K562 (cell line): Measurements from ENCODE around the gene ADAT3. TPM values are rescaled to one million over a fixed set of nuclear protein-coding genes. Genes with fewer than 3 reads are reported as not detected.
A peak's percentile ranks its signal among the peaks of the same experiment; 100 is the strongest.

Experiments
- BCOR ChIP-seq: fragments of 450-650 bp; IDR thresholded peaks from 2 replicates; pipeline ENCODE4 v1.6.1; 2016
- DACH1 ChIP-seq: fragments of 450-650 bp; IDR thresholded peaks from 2 replicates; pipeline ENCODE4 v1.6.1; 2018; ENCODE audit not compliant: partially characterized antibody
- ERF ChIP-seq: fragments of 450-650 bp; formaldehyde crosslinking; IDR thresholded peaks from 2 replicates; pipeline ENCODE4 v1.4.0; 2020; ENCODE audit warnings: mild to moderate bottlenecking, mixed read lengths
- KLF1 ChIP-seq: fragments of 450-650 bp; IDR thresholded peaks from 2 replicates; pipeline ENCODE4 v1.6.1; 2016; ENCODE audit warnings: missing genetic modification characterization, missing compliant biosample characterization
- MCM2 ChIP-seq: fragments of 450-650 bp; IDR thresholded peaks from 2 replicates; pipeline ENCODE4 v1.6.1; 2017; ENCODE audit warnings: low read depth, mild to moderate bottlenecking
- MECOM ChIP-seq: fragments of 250-450 bp; sonication (Bioruptor Pico); IDR thresholded peaks from 2 replicates; pipeline ENCODE4 v1.8.0; 2022; ENCODE audit warnings: inconsistent platforms
- MLLT1 ChIP-seq, 2 experiments: fragments of 450-650 bp; IDR thresholded peaks; 2 replicates each; pipeline ENCODE4 v1.6.1; 2016
- MTA1 ChIP-seq: fragments of 450-650 bp; IDR thresholded peaks from 2 replicates; pipeline ENCODE4 v1.6.1; 2017; ENCODE audit warnings: borderline replicate concordance
- NCOA2 ChIP-seq, 2 experiments: fragments of 450-650 bp; IDR thresholded peaks; 2 replicates each; pipeline ENCODE4 v1.6.1; 2018; ENCODE audit warnings: mild to moderate bottlenecking in 2 of 2, moderate library complexity in 1 of 2; ENCODE audit not compliant: partially characterized antibody in 2 of 2
- NFXL1 ChIP-seq: fragments of 450-650 bp; formaldehyde crosslinking; IDR thresholded peaks from 2 replicates; pipeline ENCODE4 v1.4.0; 2021; ENCODE audit warnings: mild to moderate bottlenecking
- SIN3A ChIP-seq, 2 experiments: fragments of 150-350 bp in 1 of 2; IDR thresholded peaks; 2 replicates each; pipeline ENCODE4 v1.6.1; 2011 to 2016; ENCODE audit warnings: borderline replicate concordance in 2 of 2, low read depth in 2 of 2, low read length in 2 of 2, mild to moderate bottlenecking in 2 of 2, moderate library complexity in 2 of 2; ENCODE audit not compliant: control insufficient read depth in 1 of 2
- SMARCA5 ChIP-seq: fragments of 450-650 bp; IDR thresholded peaks from 2 replicates; pipeline ENCODE4 v1.6.1; 2016
- SMARCC2 ChIP-seq: fragments of 450-650 bp; IDR thresholded peaks from 2 replicates; pipeline ENCODE4 v1.6.1; 2017; ENCODE audit warnings: antibody characterized with exemption, moderate library complexity, mild to moderate bottlenecking, low read depth
- ZBTB1 ChIP-seq: sonication (generic); formaldehyde crosslinking; IDR thresholded peaks from 2 replicates; pipeline ENCODE4 v1.8.1; 2023; ENCODE audit warnings: missing genetic modification reagents, low read depth, mild to moderate bottlenecking, borderline replicate concordance
- ZFX ChIP-seq: sonication (generic); formaldehyde crosslinking; IDR thresholded peaks from 2 replicates; pipeline ENCODE4 v1.8.0; 2022; ENCODE audit warnings: mild to moderate bottlenecking, missing genetic modification reagents, moderate library complexity
- ZNF143 ChIP-seq: sonication (generic); formaldehyde crosslinking; IDR thresholded peaks from 2 replicates; pipeline ENCODE4 v1.9.0; 2022; ENCODE audit warnings: mild to moderate bottlenecking, missing genetic modification reagents
- ZNF224 ChIP-seq: sonication (generic); formaldehyde crosslinking; IDR thresholded peaks from 2 replicates; pipeline ENCODE4 v1.8.0; 2022; ENCODE audit warnings: mild to moderate bottlenecking, missing genetic modification reagents
- ZNF77 ChIP-seq: fragments of 250-450 bp; sonication (Bioruptor Pico); IDR thresholded peaks from 2 replicates; pipeline ENCODE4 v1.5.0; 2020
- ZNF79 ChIP-seq: fragments of 250-450 bp; sonication (Bioruptor Pico); IDR thresholded peaks from 2 replicates; pipeline ENCODE4 v1.4.0; 2020; ENCODE audit warnings: low read depth, mild to moderate bottlenecking, moderate library complexity
- polyA plus RNA-seq, 8 experiments: library from polyadenylated mRNA; depleted of rRNA in 4 of 8; stranded (reverse) in 5 of 8; unstranded in 3 of 8; fragments of >200 nt; fragmentation: Nextera tagmentation in 2 of 8; fragmentation: Illumina TruSeq in 1 of 8; extraction: Ambion mirVana in 2 of 8; extraction: Trizol in 1 of 8; gene quantifications; 2 replicates each; pipeline versions ENCODE4 v1.2.1 to v1.2.3, GENCODE V29; 2011 to 2014; ENCODE audit warnings: inconsistent platforms in 1 of 8, missing spikeins in 1 of 8
- total RNA-seq, 7 experiments: library from RNA; depleted of rRNA in 6 of 7; stranded (reverse); fragments of >200 nt in 6 of 7; fragmentation: Illumina TruSeq in 2 of 7; extraction: Trizol in 2 of 7; gene quantifications; 2 replicates each; pipeline versions ENCODE4 v1.2.1 to v1.2.3, GENCODE V29; 2011 to 2021; ENCODE audit warnings: low replicate concordance in 1 of 7
- TF ChIP-seq, protein P1 (sequence below), 2 experiments: fragments of 450-650 bp in 1 of 2; sonication (generic) in 1 of 2; formaldehyde crosslinking in 1 of 2; IDR thresholded peaks in 1 of 2; conservative IDR thresholded peaks in 1 of 2; 2 replicates each; pipeline versions ENCODE4 v1.6.1 to v1.8.1; 2016 to 2023; ENCODE audit warnings: mild to moderate bottlenecking in 2 of 2, moderate library complexity in 2 of 2, inconsistent platforms in 1 of 2, missing genetic modification reagents in 1 of 2
- TF ChIP-seq, protein P2 (sequence below): sonication (generic); formaldehyde crosslinking; IDR thresholded peaks from 2 replicates; pipeline ENCODE4 v1.9.0; 2022; ENCODE audit warnings: mild to moderate bottlenecking, missing genetic modification reagents
- TF ChIP-seq, protein P3 (sequence below): sonication (generic); formaldehyde crosslinking; IDR thresholded peaks from 2 replicates; pipeline ENCODE4 v1.8.0; 2022; ENCODE audit warnings: missing genetic modification reagents, mild to moderate bottlenecking, moderate library complexity, borderline replicate concordance
- TF ChIP-seq, protein P4 (sequence below): sonication (generic); formaldehyde crosslinking; IDR thresholded peaks from 2 replicates; pipeline ENCODE4 v1.9.0; 2022; ENCODE audit warnings: mild to moderate bottlenecking, missing genetic modification reagents

ADAT3 gene
- total and polyA plus RNA-seq, 9 of the 15 experiments (the other 6 are each of a cell fraction or from before 2014, with no cell fraction given) = 0.67 to 15.6 (median 7.8) TPM; not detected in 4

DNA sequence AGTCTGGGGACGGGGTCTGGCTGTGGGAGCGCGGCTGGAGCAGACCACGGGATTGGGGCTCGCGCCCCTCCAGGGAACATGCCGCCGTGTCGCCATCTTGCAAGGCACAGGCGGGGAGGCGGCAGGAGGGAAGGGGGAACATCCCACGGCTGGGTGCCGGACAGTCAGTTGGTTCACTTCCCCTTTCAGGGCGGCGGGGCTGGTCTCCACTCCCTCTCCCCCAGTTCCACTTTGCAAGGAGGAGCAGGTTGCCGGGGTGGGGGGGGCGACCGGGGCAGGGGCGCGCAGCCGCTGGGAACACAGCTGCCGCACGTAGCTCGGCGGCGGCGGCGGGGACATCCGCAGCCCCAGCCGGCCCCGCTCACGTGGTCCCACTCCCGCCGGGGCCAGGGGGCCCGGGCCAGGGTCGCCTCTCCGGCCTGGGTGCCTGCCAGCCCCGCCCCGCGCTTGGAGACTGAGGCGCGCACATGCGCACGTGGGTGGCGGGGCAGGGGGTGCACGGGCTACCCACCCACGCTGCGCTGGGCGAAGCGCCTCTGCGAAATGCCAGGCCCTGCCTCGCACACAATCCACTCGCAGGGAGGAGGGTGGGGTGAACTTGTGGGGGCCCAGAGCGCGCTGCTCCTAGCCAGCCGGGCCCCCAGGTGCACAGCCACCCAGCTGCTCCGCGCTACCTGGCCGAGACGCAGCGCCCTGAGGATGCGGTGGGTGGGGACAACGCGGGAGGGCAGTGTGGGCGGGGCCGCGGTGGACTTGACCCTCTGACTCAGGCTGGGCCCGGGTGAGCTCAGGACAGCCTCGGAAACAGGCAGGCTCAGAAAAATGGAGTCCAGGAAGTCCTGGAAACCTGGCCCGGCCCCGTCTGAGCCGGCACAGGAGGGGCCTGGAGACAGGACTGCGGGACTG is 48.2 kb upstream of the ADAT3 start (continued):
- TF ChIP-seq NFXL1 (CRISPR knock-in tag) (no peak), MECOM (no peak), SMARCC2 (no peak), NCOA2 (IDR thresholded peaks at IDR 0.05; ENCODE audit: partially characterized antibody in 2 of 2) (no peak), DACH1 (peak; percentile 48), SMARCA5 (no peak), MCM2 (no peak), KLF1 (peak; percentile 56; the same call in 1 of the 2 replicates), SIN3A (IDR thresholded peaks at IDR 0.05; ENCODE audit: borderline replicate concordance in 2 of 2, control insufficient read depth in 1 of 2, low read depth in 2 of 2, low read length in 2 of 2) (peak in 1 of 2 experiments; percentile 38; a peak in 2 of 4 replicates), ZNF143 (peak; percentile 18; the same call in 1 of the 2 replicates), ZFX (CRISPR knock-in tag) (peak; percentile 37; the same call in 1 of the 2 replicates), BCOR (peak; percentile 49), ZNF224 (no peak), MTA1 (peak; percentile 13; the same call in 1 of the 2 replicates), ZNF77 (CRISPR knock-in tag) (no peak), ZNF79 (CRISPR knock-in tag) (no peak), MLLT1 (IDR thresholded peaks at IDR 0.05) (0 out of 4 replicates have a peak, but pooled peaks of 1 of the 2 experiments have one; percentile 14), ZBTB1 (0 out of 2 replicates have a peak, but pooled peaks have one; percentile 61), ERF (0 out of 2 replicates have a peak, but pooled peaks have one; percentile 39)
- TF ChIP-seq, protein P1, sequence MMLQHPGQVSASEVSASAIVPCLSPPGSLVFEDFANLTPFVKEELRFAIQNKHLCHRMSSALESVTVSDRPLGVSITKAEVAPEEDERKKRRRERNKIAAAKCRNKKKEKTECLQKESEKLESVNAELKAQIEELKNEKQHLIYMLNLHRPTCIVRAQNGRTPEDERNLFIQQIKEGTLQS (IDR thresholded peaks at IDR 0.05) = peak; percentile 27
- TF ChIP-seq, protein P1 (CRISPR knock-in tag; conservative IDR thresholded peaks at IDR 0.05) = no peak
- TF ChIP-seq, protein P2, sequence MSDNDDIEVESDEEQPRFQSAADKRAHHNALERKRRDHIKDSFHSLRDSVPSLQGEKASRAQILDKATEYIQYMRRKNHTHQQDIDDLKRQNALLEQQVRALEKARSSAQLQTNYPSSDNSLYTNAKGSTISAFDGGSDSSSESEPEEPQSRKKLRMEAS = peak; percentile 88
- TF ChIP-seq, protein P3, sequence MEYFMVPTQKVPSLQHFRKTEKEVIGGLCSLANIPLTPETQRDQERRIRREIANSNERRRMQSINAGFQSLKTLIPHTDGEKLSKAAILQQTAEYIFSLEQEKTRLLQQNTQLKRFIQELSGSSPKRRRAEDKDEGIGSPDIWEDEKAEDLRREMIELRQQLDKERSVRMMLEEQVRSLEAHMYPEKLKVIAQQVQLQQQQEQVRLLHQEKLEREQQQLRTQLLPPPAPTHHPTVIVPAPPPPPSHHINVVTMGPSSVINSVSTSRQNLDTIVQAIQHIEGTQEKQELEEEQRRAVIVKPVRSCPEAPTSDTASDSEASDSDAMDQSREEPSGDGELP (CRISPR knock-in tag) = peak; percentile 85
- TF ChIP-seq, protein P4, sequence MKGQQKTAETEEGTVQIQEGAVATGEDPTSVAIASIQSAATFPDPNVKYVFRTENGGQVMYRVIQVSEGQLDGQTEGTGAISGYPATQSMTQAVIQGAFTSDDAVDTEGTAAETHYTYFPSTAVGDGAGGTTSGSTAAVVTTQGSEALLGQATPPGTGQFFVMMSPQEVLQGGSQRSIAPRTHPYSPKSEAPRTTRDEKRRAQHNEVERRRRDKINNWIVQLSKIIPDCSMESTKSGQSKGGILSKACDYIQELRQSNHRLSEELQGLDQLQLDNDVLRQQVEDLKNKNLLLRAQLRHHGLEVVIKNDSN = peak; percentile 60
